Liver (tissue), 3 donors: ENCODE measurements around the gene DGKE.

Experiments used
- JUND ChIP-seq, 2 donors: IDR thresholded peaks; 2 replicates each; pipeline ENCODE4 v1.6.1; 2016; ENCODE audit warnings: antibody characterized with exemption in 2 of 2
- RAD21 ChIP-seq, 2 donors: IDR thresholded peaks; 2 replicates each; pipeline ENCODE4 v1.6.1; 2016; ENCODE audit warnings: antibody characterized with exemption in 2 of 2, mild to moderate bottlenecking in 2 of 2
- TF ChIP-seq, protein P1 (sequence below): fragments of 150-350 bp; IDR thresholded peaks from 2 replicates; pipeline ENCODE4 v1.5.1; 2017; ENCODE audit warnings: improper control_type of control experiment, low read depth, low read length; ENCODE audit not compliant: missing input control
- TF ChIP-seq, protein P2 (sequence below): IDR thresholded peaks from 2 replicates; pipeline ENCODE4 v1.6.1; 2016; ENCODE audit warnings: antibody characterized with exemption
- TF ChIP-seq, protein P3 (sequence below): IDR thresholded peaks from 2 replicates; pipeline ENCODE4 v1.6.1; 2016; ENCODE audit warnings: antibody characterized with exemption, mild to moderate bottlenecking
- donor health status: healthy.
- donor health status: healthy.

DNA sequence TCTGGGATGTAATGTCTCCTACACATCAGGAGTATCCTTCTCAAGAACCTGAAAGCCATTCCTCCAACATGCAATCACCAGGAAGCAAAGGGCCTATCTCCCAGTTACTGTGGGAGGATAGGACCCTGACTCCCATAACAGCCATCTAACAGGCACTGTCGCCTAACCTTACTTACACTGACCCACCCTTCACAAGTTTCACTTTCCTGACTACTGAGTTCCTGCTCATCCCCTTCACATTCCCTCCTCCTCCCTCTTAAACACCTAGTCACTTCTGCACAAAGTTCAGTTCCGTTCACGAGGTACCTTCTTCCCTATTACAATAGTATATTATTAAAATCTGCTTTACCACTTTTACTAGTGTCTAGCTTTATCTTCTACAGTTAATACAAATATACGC is 1.5 kb upstream of the DGKE start:
- TF ChIP-seq, protein P1, sequence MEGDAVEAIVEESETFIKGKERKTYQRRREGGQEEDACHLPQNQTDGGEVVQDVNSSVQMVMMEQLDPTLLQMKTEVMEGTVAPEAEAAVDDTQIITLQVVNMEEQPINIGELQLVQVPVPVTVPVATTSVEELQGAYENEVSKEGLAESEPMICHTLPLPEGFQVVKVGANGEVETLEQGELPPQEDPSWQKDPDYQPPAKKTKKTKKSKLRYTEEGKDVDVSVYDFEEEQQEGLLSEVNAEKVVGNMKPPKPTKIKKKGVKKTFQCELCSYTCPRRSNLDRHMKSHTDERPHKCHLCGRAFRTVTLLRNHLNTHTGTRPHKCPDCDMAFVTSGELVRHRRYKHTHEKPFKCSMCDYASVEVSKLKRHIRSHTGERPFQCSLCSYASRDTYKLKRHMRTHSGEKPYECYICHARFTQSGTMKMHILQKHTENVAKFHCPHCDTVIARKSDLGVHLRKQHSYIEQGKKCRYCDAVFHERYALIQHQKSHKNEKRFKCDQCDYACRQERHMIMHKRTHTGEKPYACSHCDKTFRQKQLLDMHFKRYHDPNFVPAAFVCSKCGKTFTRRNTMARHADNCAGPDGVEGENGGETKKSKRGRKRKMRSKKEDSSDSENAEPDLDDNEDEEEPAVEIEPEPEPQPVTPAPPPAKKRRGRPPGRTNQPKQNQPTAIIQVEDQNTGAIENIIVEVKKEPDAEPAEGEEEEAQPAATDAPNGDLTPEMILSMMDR = no peak
- TF ChIP-seq, protein P2, sequence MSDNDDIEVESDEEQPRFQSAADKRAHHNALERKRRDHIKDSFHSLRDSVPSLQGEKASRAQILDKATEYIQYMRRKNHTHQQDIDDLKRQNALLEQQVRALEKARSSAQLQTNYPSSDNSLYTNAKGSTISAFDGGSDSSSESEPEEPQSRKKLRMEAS = no peak
- TF ChIP-seq, protein P3, sequence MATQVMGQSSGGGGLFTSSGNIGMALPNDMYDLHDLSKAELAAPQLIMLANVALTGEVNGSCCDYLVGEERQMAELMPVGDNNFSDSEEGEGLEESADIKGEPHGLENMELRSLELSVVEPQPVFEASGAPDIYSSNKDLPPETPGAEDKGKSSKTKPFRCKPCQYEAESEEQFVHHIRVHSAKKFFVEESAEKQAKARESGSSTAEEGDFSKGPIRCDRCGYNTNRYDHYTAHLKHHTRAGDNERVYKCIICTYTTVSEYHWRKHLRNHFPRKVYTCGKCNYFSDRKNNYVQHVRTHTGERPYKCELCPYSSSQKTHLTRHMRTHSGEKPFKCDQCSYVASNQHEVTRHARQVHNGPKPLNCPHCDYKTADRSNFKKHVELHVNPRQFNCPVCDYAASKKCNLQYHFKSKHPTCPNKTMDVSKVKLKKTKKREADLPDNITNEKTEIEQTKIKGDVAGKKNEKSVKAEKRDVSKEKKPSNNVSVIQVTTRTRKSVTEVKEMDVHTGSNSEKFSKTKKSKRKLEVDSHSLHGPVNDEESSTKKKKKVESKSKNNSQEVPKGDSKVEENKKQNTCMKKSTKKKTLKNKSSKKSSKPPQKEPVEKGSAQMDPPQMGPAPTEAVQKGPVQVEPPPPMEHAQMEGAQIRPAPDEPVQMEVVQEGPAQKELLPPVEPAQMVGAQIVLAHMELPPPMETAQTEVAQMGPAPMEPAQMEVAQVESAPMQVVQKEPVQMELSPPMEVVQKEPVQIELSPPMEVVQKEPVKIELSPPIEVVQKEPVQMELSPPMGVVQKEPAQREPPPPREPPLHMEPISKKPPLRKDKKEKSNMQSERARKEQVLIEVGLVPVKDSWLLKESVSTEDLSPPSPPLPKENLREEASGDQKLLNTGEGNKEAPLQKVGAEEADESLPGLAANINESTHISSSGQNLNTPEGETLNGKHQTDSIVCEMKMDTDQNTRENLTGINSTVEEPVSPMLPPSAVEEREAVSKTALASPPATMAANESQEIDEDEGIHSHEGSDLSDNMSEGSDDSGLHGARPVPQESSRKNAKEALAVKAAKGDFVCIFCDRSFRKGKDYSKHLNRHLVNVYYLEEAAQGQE = no peak
- TF ChIP-seq JUND (IDR thresholded peaks at IDR 0.05) (no peak), RAD21 (IDR thresholded peaks at IDR 0.05) (no peak)
